A549 (cell line): ENCODE measurements around the gene TBCC. TPM values are rescaled to one million over a fixed set of nuclear protein-coding genes. Genes with fewer than 3 reads are reported as not detected.
A peak's percentile ranks its signal among the peaks of the same experiment; 100 is the strongest.

Experiments
- ATOH8 ChIP-seq: fragments of 250-450 bp; sonication (Bioruptor Pico); IDR thresholded peaks from 2 replicates; pipeline ENCODE4 v1.5.0; 2020; ENCODE audit warnings: low read depth, mild to moderate bottlenecking, moderate library complexity
- BCL3 ChIP-seq: fragments of >200 bp; sonication (Bioruptor Twin); formaldehyde crosslinking; IDR thresholded peaks from 3 replicates; pipeline ENCODE4 v1.6.1; 2016
- BHLHE40 ChIP-seq: IDR thresholded peaks from 2 replicates; pipeline ENCODE4 v1.6.1; 2012; ENCODE audit warnings: low read depth, low read length, inconsistent platforms
- CHD2 ChIP-seq: fragments of 150-350 bp; IDR thresholded peaks from 2 replicates; pipeline ENCODE4 v1.6.1; 2014; ENCODE audit warnings: low read length; ENCODE audit not compliant: partially characterized antibody
- CTCF ChIP-seq: fragments of >200 bp; sonication (Bioruptor Twin); formaldehyde crosslinking; IDR thresholded peaks from 3 replicates; pipeline ENCODE4 v1.5.1; 2016
- E2F6 ChIP-seq: IDR thresholded peaks from 2 replicates; pipeline ENCODE4 v1.6.1; 2012; ENCODE audit warnings: low read depth, borderline replicate concordance
- EP300 ChIP-seq, 2 experiments: fragments of >200 bp; sonication (Bioruptor Twin); formaldehyde crosslinking; IDR thresholded peaks; 2 replicates in 1 of 2; 3 replicates in 1 of 2; pipeline ENCODE4 v1.6.1; 2016 to 2017
- HDAC2 ChIP-seq: fragments of 200-600 bp; sonication (generic); IDR thresholded peaks from 2 replicates; pipeline ENCODE4 v1.6.1; 2016
- HEYL ChIP-seq: fragments of 250-450 bp; sonication (Bioruptor Pico); IDR thresholded peaks from 2 replicates; pipeline ENCODE4 v1.8.0; 2021; ENCODE audit warnings: mild to moderate bottlenecking, moderate library complexity
- HOXA7 ChIP-seq: fragments of 250-450 bp; sonication (Bioruptor Pico); IDR thresholded peaks from 2 replicates; pipeline ENCODE4 v1.5.0; 2020; ENCODE audit warnings: mild to moderate bottlenecking, moderate library complexity
- HOXB13 ChIP-seq: fragments of 250-450 bp; sonication (Bioruptor Pico); IDR thresholded peaks from 2 replicates; pipeline ENCODE4 v1.5.0; 2020; ENCODE audit warnings: low read depth, mild to moderate bottlenecking, moderate library complexity
- JUN ChIP-seq, 2 experiments: fragments of >200 bp; sonication (Bioruptor Twin); formaldehyde crosslinking; IDR thresholded peaks; 2 replicates in 1 of 2; 3 replicates in 1 of 2; pipeline ENCODE4 v1.6.1; 2016 to 2017
- KDM1A ChIP-seq: fragments of 200-600 bp; sonication (generic); IDR thresholded peaks from 2 replicates; pipeline ENCODE4 v1.6.1; 2016; ENCODE audit warnings: low read depth, mild to moderate bottlenecking
- KDM5A ChIP-seq: fragments of 200-600 bp; sonication (generic); IDR thresholded peaks from 2 replicates; pipeline ENCODE4 v1.6.1; 2016; ENCODE audit warnings: antibody characterized with exemption, mild to moderate bottlenecking
- PBX3 ChIP-seq: IDR thresholded peaks from 2 replicates; pipeline ENCODE4 v1.6.1; 2012
- REST ChIP-seq: fragments of 200-600 bp; sonication (generic); IDR thresholded peaks from 2 replicates; pipeline ENCODE4 v1.6.1; 2016; ENCODE audit warnings: antibody characterized with exemption, mild to moderate bottlenecking, moderate library complexity
- RNF2 ChIP-seq: fragments of 200-600 bp; sonication (generic); IDR thresholded peaks from 2 replicates; pipeline ENCODE4 v1.6.1; 2016; ENCODE audit warnings: low read depth, mild to moderate bottlenecking, antibody characterized with exemption, moderate library complexity, borderline replicate concordance
- SREBF2 ChIP-seq: fragments of 450-650 bp; IDR thresholded peaks from 2 replicates; pipeline ENCODE4 v1.6.1; 2014; ENCODE audit warnings: mild to moderate bottlenecking, moderate library complexity
- USF2 ChIP-seq: fragments of 450-650 bp; IDR thresholded peaks from 2 replicates; pipeline ENCODE4 v1.6.1; 2014; ENCODE audit warnings: antibody characterized with exemption
- ZNF302 ChIP-seq: fragments of 250-450 bp; sonication (Bioruptor Pico); IDR thresholded peaks from 2 replicates; pipeline ENCODE4 v1.9.0; 2021; ENCODE audit warnings: inconsistent platforms, mild to moderate bottlenecking, moderate library complexity
- ZSCAN20 ChIP-seq: fragments of 250-450 bp; sonication (Bioruptor Pico); IDR thresholded peaks from 2 replicates; pipeline ENCODE4 v1.8.0; 2022; ENCODE audit warnings: mild to moderate bottlenecking, moderate library complexity
- polyA plus RNA-seq, 4 experiments: library from polyadenylated mRNA; depleted of rRNA in 3 of 4; stranded (reverse); fragments of >200 nt; fragmentation: RNase III in 1 of 4; extraction: RNeasy Plus Mini Kit Qiagen cat#74134 plus additional on column Dnase treatment in 1 of 4; gene quantifications; 2 replicates in 3 of 4; 3 replicates in 1 of 4; pipeline ENCODE4 v1.2.3, GENCODE V29; 2011 to 2017

The TBCC gene
- polyA plus RNA-seq, 2 of the 4 experiments (the other 2 are of a cell fraction), result 10.2 to 12.4 TPM

GRCh38 chr6:42783177-42783875, 37.4 kb upstream of the TBCC start (continued):
- TF ChIP-seq REST (no peak), PBX3 (peak; percentile 45; the same call in 1 of the 2 replicates), E2F6 (no peak), KDM5A (no peak), BCL3 (0 out of 3 replicates have a peak, but pooled peaks have one; percentile 53), ZSCAN20 (CRISPR knock-in tag) (no peak), HDAC2 (no peak), HOXA7 (no peak), ATOH8 (CRISPR knock-in tag) (no peak), KDM1A (no peak), CHD2 (no peak), RNF2 (no peak), CTCF (no peak), USF2 (no peak), EP300 (IDR thresholded peaks at IDR 0.05) (no peak), HEYL (CRISPR knock-in tag) (no peak), SREBF2 (no peak), ZNF302 (no peak), JUN (IDR thresholded peaks at IDR 0.05) (peak; percentile 78 to 80; a peak in 3 of 5 replicates), BHLHE40 (no peak), HOXB13 (no peak)
- TF ChIP-seq, all 56 proteins: peak for 9
